Measurements from ENCODE around the gene SIPA1L2.

DNA sequence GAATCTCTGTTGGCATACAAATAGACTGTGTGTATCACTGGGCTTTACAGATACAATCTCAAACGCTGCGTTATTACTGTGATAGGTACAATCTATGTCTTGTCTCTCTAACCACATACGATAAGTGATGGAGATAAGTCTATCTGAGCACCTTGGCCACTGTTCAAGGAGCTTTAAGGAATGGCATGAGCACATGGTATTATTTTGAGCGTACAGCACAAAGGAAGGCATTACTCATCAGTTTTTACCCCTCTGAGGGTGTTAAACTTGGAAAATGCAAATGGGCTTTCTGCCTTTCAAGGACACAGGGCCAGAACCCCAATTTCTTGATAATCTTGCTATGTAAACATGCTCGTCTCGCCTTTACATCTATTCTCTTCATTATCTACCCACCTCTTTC lies 11.6 kb upstream of the SIPA1L2 start:
- TF ChIP-seq, protein P1, sequence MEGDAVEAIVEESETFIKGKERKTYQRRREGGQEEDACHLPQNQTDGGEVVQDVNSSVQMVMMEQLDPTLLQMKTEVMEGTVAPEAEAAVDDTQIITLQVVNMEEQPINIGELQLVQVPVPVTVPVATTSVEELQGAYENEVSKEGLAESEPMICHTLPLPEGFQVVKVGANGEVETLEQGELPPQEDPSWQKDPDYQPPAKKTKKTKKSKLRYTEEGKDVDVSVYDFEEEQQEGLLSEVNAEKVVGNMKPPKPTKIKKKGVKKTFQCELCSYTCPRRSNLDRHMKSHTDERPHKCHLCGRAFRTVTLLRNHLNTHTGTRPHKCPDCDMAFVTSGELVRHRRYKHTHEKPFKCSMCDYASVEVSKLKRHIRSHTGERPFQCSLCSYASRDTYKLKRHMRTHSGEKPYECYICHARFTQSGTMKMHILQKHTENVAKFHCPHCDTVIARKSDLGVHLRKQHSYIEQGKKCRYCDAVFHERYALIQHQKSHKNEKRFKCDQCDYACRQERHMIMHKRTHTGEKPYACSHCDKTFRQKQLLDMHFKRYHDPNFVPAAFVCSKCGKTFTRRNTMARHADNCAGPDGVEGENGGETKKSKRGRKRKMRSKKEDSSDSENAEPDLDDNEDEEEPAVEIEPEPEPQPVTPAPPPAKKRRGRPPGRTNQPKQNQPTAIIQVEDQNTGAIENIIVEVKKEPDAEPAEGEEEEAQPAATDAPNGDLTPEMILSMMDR (conservative IDR thresholded peaks at IDR 0.05; ENCODE audit: low read length), result no peak
- no peak for TF ChIP-seq EZH2phosphoT487 (IDR thresholded peaks at IDR 0.05; ENCODE audit: borderline replicate concordance, low read depth, low read length)

Data from OCI-LY7 (cell line).